Muscle layer of duodenum (tissue), 2 donors: ENCODE data around the gene OR1I1.

Experiments
- H3K27ac ChIP-seq: one replicate; pipeline ENCODE4 v1.7.0; 2013; ENCODE audit warnings: mild to moderate bottlenecking, low read length
- H3K27me3 ChIP-seq: one replicate; pipeline ENCODE4 v1.7.0; 2013; ENCODE audit warnings: low read depth, mild to moderate bottlenecking, control low read depth, low read length
- H3K36me3 ChIP-seq, 2 donors: one replicate each; pipeline ENCODE4 v1.7.0; 2013; ENCODE audit warnings: low read length in 2 of 2, control low read depth in 1 of 2, mild to moderate bottlenecking in 1 of 2; ENCODE audit not compliant: insufficient read depth in 2 of 2, control insufficient read depth in 1 of 2
- H3K4me1 ChIP-seq, 2 donors: one replicate each; pipeline ENCODE4 v1.7.0; 2013; ENCODE audit warnings: low read length in 2 of 2, mild to moderate bottlenecking in 2 of 2, control low read depth in 1 of 2, moderate library complexity in 1 of 2; ENCODE audit not compliant: insufficient read depth in 2 of 2, control insufficient read depth in 1 of 2
- H3K4me3 ChIP-seq, 2 donors: one replicate each; pipeline ENCODE4 v1.7.0; 2013; ENCODE audit warnings: low read length in 2 of 2, low read depth in 1 of 2, mild to moderate bottlenecking in 1 of 2
- H3K9me3 ChIP-seq, 2 donors: one replicate each; pipeline ENCODE4 v1.7.0; 2013; ENCODE audit warnings: low read length in 2 of 2, control low read depth in 1 of 2, mild to moderate bottlenecking in 1 of 2; ENCODE audit not compliant: control insufficient read depth in 1 of 2
- donor health status: healthy.

The OR1I1 gene

DNA sequence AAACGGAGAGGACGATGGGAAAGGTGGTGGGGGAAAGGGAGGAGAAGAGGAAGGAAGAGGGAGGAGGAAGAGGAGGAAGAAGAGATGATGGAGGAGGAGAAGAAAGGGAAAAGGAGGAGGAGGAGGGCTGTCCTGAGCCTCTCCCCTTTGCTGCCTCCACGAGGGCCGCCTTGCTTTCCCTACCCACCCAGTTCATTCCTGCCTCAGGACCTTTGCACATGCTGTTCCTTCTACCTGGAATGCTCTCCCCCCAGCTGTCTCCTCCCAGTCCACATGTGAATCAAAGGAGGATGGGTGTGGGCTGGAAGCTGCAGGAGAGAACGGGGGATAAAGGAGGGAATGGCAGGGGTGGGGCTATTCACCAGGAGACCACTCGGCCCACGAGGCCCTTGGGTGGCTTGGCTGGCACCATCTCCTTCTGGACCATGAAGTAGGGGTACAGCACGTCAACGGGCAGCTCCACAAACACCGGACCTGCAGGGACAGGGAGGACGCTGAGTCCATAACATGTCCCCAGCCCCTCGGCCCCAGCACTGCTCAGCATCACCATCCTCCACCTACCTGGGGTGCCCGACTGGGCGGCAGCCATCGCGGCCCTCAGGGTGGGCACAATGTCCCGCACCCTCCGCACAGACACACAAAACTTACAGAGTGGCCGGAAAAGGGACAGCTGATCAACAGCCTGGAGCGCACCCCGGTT is 40.5 kb downstream of the OR1I1 start:
- H3K4me1 ChIP-seq: peaks cover 0 to 17% of the 10 kb centered on the region in 2 donors
- no peaks in the 10 kb centered on the region for H3K9me3 ChIP-seq
- H3K4me3 ChIP-seq: no peak overlapping the region
- H3K36me3 ChIP-seq: peaks cover 26 to 53% of the 10 kb centered on the region in 2 donors
- no peak overlapping the region for H3K27ac ChIP-seq
- no peaks in the 10 kb centered on the region for H3K27me3 ChIP-seq

DNA sequence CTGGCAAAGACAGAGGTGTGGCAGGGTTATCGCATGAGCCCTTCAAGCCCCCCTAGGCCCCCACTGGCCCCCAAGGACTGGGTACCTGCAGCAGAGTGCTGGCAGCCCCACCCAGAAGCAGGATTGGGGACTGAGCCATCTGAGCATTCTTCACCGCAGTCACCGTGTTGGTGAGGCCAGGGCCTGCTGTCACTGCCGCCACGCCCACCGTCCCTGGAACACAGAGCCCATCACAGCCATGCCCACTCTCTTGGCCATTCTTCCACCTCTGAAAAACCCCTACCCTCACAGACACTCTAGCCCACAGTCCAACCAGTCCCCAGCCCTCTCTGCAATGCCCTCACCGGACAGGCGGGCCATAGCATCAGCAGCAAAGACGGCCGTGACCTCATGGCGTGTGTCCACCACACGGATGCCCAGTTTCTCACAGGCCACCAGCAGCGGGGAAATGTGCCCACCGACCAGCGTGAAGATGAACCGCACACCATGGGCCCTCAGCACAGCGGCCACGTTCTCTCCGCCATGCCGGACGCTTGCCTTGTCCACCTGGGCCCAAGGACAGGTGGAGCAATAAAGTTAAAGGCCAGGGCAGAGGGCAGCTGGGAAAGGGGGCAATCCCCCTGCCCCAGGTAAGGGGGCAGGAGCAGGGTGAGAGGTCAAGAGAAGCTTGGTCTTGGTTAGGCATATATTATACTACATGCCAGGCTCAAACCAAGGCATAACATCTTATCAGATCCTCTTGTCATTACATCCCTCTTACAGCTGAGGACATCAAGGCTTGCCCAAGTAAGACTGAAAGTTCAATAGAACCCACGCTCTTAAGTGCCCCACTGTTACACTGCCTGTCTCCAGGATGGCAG is 41.2 kb downstream of the OR1I1 start:
- no peaks in the 10 kb centered on the region for H3K9me3 ChIP-seq
- peak overlapping the region; percentile 83 to 92 for H3K4me3 ChIP-seq
- peak overlapping the region; percentile 92 for H3K27ac ChIP-seq
- H3K27me3 ChIP-seq: no peaks in the 10 kb centered on the region
- peaks cover 20 to 45% of the 10 kb centered on the region in 2 donors for H3K36me3 ChIP-seq
- H3K4me1 ChIP-seq: peaks cover 0 to 17% of the 10 kb centered on the region in 2 donors

DNA sequence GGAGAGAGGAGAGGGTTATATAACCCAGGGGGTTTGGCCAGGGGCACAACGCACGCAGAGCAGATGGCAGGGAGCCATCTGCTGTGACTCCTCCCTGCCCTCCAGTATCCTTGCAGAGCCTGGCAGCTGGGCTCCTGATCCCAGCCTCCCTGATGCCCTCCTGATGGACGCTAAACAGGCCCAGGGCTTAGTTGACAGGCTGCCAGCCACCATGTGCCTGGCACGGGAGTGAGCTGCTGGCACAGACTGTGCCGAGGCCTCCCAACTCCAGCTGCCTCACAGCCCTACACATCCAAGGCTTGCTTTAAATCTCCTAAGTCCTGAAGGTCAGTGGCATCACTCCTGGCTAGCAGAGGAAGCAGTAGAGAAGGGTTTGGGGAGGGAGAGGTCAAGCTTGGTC is 41.9 kb downstream of the OR1I1 start:
- no peaks in the 10 kb centered on the region for H3K9me3 ChIP-seq
- peaks cover 14 to 38% of the 10 kb centered on the region in 2 donors for H3K36me3 ChIP-seq
- H3K27ac ChIP-seq: peak overlapping the region; percentile 92
- no peaks in the 10 kb centered on the region for H3K27me3 ChIP-seq
- H3K4me3 ChIP-seq: peak overlapping the region; percentile 83 to 92
- H3K4me1 ChIP-seq: peaks cover 0 to 17% of the 10 kb centered on the region in 2 donors

DNA sequence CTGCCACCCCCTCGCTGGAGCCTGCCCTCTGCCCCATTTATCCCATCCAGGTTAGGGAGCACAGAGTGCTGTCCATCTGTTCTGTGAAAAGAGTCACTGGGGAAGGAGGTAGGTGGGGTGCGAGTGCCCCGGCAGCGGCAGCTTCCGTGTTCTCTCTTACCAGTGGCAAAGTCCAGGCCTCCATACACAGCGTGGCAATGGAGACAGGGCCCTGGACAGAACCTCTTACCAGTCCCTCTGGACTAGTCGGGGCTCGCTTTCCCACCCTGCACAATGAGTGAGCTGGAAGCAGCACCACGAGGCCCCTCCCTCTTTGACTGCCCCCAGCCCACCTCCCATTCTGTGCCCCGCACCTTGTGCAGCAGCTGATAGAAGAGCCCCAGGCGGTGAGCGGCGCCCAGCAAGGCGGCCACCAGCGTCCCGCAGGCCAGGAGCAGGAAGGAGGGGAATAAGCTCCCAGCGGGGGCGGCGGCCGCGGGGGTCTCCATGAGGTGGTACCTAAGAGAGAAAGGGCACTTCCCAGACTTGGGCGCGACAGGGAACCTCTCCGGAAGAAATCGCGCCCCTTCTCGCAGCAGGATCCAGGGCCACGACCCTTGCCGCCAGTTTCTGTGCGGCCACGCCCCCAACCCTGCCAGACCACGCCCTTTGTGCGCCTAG is 42.7 kb downstream of the OR1I1 start:
- Histone ChIP-seq H3K27me3 (no peaks in the 10 kb centered on the region), H3K9me3 (no peaks in the 10 kb centered on the region), H3K36me3 (peaks cover 10 to 31% of the 10 kb centered on the region in 2 donors), H3K4me1 (peaks cover 0 to 17% of the 10 kb centered on the region in 2 donors), H3K27ac (peak overlapping the region; percentile 92), H3K4me3 (peak overlapping the region; percentile 83 to 92)

DNA sequence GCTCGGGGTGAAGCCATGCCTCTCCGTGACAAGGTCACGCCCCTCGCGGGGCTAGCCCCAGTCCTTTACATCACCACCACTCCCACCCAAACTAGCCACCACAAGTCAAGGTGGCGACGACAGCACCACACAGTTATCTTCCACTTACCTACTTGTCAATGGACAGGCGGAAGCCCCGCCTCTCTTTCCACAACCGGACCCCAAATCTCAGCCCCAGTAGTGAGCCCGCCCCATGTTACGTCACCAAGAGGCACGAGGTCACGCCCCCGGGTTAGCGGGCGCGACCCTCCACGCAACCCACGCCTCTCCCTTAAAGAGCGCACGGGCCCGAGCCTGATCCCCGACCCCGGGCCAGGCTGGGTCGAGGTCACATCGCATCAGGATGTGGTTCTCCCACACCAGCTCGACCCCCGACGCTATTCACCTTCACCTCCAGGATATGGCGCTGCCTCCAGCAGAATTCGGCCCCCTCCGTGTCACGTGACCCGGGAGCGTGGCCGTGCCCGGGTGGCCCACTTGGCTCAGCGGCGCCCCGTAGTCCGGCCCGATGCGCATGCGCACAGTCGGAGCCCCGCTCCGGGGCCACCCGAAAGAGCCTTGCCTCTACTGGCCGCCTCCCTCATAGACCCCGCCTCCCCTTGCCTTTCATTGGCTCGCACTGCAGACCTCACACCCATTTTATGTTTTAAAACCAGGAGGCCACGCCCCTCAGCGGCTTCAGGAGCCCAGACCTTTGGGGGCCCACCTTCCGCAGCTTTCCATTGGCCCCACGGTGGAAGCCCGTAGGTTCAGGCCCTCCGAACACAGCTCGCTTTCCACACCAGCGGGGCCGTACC is 43.4 kb downstream of the OR1I1 start:
- Histone ChIP-seq H3K4me3 (peak overlapping the region; percentile 83 to 92), H3K27me3 (no peaks in the 10 kb centered on the region), H3K4me1 (peaks cover 0 to 17% of the 10 kb centered on the region in 2 donors), H3K9me3 (no peaks in the 10 kb centered on the region), H3K36me3 (peaks cover 3 to 23% of the 10 kb centered on the region in 2 donors), H3K27ac (peak overlapping the region; percentile 92)

DNA sequence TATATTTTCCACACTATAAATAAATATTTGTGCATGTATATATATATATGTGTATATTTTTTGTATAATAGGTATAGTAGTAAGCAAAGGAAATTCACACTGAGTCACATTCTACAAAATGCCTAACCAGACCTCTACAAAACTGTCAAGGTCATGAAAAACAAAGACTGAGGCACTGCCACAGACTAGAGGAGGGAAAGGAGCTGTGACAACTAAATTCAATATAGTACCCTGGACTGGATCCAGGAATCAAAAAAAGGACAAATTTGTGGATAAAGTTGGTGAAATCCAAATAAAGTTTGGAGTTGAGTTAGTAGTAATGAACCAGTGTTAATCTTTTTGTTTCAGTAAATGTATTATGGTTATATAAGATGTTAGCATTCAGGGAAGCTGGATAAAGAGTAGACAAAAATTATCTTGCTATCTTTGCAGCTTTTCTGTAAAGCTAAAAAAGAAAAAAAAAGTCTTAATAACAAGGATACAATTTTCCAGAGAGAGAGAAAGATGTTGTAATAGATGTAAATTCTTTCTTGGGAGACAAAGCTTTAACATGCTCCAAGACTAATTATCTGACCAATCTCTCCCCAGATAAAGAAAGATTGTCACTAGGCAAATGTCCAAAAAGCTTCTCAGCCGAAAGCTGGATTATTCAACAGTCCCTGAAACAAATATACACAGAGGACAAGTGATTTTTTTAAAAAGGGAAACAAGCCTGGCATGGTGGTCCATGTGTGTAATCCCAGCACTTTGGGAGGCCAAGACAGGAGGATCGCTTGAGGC is 44.3 kb downstream of the OR1I1 start:
- peaks cover 0 to 17% of the 10 kb centered on the region in 2 donors for H3K4me1 ChIP-seq
- no peak overlapping the region for H3K27ac ChIP-seq
- H3K36me3 ChIP-seq: peaks cover 0 to 15% of the 10 kb centered on the region in 2 donors
- H3K27me3 ChIP-seq: no peaks in the 10 kb centered on the region
- peak overlapping the region in 1 of 2 donors; percentile 92 for H3K4me3 ChIP-seq
- no peaks in the 10 kb centered on the region for H3K9me3 ChIP-seq

DNA sequence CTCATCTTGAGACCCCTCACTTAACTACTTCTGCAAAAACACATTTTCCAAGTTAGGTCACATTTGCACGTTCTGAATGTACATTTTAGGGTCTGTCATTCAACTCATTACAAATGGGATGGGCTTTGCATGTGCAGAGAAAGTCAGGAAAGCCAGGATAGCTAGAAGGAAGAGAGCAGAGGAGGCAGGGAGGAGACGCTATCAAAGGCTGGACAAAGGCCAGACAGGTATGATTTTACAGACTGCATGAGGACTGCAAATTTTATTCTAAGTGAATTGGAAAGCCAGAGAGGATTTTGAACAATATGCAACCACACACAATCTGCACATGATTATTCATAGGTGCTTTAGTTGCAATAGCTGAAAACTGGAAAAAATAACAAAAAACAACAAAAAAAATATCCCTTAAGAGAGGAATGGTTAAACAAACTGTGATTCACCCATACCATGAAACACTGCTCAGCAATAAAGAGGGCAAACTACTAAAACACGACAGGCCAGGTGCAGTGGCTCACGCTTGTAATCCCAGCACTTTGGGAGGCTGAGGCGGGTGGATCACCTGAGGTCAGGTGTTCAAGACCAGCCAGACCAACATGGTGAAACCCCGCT is 46.3 kb downstream of the OR1I1 start:
- Histone ChIP-seq H3K27me3 (no peaks in the 10 kb centered on the region), H3K4me3 (no peak overlapping the region), H3K27ac (no peak overlapping the region), H3K36me3 (no peaks in the 10 kb centered on the region), H3K4me1 (peaks cover 0 to 14% of the 10 kb centered on the region in 2 donors), H3K9me3 (no peaks in the 10 kb centered on the region)

DNA sequence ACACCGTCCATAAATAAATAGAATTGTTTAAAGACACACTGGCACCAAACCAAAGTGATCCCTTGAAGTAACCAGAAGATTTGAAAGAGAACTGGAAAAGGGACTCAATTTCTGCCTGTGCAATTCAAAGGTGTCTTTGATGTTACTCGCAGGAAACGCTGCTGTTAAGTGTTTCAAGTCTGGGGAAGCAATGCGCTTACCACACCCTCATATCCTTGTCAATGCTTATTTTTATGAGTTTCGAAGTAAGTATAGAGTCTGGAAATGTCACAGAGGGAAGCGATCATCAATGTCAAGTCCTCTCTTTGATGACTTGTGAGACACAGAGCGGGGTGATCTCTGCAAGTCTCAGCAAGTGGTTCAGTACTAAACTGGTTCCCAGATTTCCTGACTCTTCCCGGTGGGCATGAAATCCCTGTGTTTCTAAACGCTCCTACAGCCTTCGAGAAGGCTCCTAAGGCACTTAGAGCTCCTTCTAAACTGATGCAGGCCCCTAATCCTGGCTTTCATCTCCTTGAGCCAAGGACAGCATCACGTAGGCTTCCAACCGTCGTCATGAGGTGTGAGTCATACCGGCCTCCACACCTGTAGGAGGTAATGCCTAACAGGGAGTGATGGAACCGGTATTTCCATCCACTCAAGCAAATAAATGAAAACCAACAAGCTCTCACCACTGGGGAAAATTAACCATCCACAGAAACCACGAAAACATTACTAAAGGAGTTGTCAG is 48.0 kb downstream of the OR1I1 start:
- H3K4me1 ChIP-seq: peaks cover 0 to 1% of the 10 kb centered on the region in 2 donors
- H3K27ac ChIP-seq: no peak overlapping the region
- no peaks in the 10 kb centered on the region for H3K9me3 ChIP-seq
- H3K36me3 ChIP-seq: no peaks in the 10 kb centered on the region
- H3K27me3 ChIP-seq: no peaks in the 10 kb centered on the region
- no peak overlapping the region for H3K4me3 ChIP-seq

DNA sequence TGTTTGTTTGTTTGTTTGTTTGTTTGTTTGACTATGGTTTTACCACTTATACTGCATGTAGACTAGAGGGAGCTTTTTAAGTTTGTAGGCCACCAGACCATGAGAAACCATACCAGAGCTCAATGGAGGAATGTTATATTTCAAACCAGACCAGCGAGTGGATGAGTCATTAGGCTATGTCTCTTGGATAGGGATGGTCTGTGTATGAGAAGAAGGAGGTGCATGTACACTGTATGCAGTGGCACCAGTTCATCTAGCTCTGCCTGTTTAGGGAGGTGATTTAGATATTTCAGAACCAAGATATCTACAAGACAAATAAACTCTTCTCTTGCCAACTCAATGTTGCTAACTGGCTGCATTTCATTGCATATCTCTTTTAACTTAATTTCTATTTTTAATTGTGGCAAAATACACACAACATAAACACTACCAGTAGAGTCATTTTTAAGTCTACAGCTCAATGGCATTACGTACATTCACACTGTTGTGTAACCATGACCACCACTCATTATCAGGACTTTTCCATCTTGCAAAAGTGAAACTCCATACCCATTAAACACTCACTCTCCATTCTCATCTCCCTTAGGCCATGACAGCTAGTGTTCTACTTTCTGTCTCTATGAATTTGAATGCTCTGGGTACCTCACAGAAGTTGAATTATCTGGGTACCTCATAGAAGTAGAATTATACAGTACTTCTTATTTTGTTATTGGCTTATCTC is 54.4 kb downstream of the OR1I1 start:
- Histone ChIP-seq H3K27me3 (no peaks in the 10 kb centered on the region), H3K4me1 (no peaks in the 10 kb centered on the region), H3K9me3 (peaks cover 0 to 7% of the 10 kb centered on the region in 2 donors), H3K4me3 (no peak overlapping the region), H3K27ac (no peak overlapping the region), H3K36me3 (no peaks in the 10 kb centered on the region)
